ENCODE measurements around the gene QRFP.

The QRFP gene

GRCh38 chr9:130864541-130864940 is 32.1 kb downstream of the QRFP start:
- no peak for TF ChIP-seq CTCF (IDR thresholded peaks at IDR 0.05; ENCODE audit: low read depth, low read length)
- no peak overlapping the region for H3K4me3 ChIP-seq (ENCODE audit: low read depth, low read length)
- no peak for DNase-seq (ENCODE audit: low read depth, low spot score)
- in situ Hi-C loops (cut with HindIII; ENCODE audit: low sequenced_read_pairs), result loop anchor here (25.0 kb wide), 1 partner anchor 177 kb away; the partner anchor contains the start of gene EXOSC2

- in situ Hi-C loops (cut with HindIII; ENCODE audit: low sequenced_read_pairs), result loop anchor here (25.0 kb wide), 1 partner anchor 175 kb away; the partner anchor contains the start of gene EXOSC2
- TF ChIP-seq CTCF (IDR thresholded peaks at IDR 0.05; ENCODE audit: low read depth, low read length), result no peak
These were observed 33.9 kb downstream of the QRFP start for GRCh38 chr9:130862747-130863146.

GRCh38 chr9:130862217-130862616 is 34.4 kb downstream of the QRFP start:
- in situ Hi-C loops (cut with HindIII; ENCODE audit: low sequenced_read_pairs), result loop anchor here (25.0 kb wide), 1 partner anchor 175 kb away; the partner anchor contains the start of gene EXOSC2
- no peak overlapping the region for H3K4me3 ChIP-seq (ENCODE audit: low read depth, low read length)
- no peak for DNase-seq (ENCODE audit: low read depth, low spot score)
- TF ChIP-seq CTCF (IDR thresholded peaks at IDR 0.05; ENCODE audit: low read depth, low read length), result no peak

More at GRCh38 chr9:130862747-130863146, 33.9 kb downstream of the QRFP start:
- no peak for DNase-seq (ENCODE audit: low read depth, low spot score)
- no peak overlapping the region for H3K4me3 ChIP-seq (ENCODE audit: low read depth, low read length)

- no peak for DNase-seq (ENCODE audit: low read depth, low spot score)
- TF ChIP-seq CTCF (IDR thresholded peaks at IDR 0.05; ENCODE audit: low read depth, low read length), result no peak
- in situ Hi-C loops (cut with HindIII; ENCODE audit: low sequenced_read_pairs), result loop anchor here (25.0 kb wide), 1 partner anchor 174 kb away; the partner anchor contains the start of gene EXOSC2
- no peak overlapping the region for H3K4me3 ChIP-seq (ENCODE audit: low read depth, low read length)
These were observed 35.0 kb downstream of the QRFP start for GRCh38 chr9:130861372-130862180.

GRCh38 chr9:130860458-130861316 is 35.9 kb downstream of the QRFP start:
- peak; percentile 38 for TF ChIP-seq CTCF (IDR thresholded peaks at IDR 0.05; ENCODE audit: low read depth, low read length)
- no peak overlapping the region for H3K4me3 ChIP-seq (ENCODE audit: low read depth, low read length)
- DNase-seq (ENCODE audit: low read depth, low spot score), result peak; percentile 98
- in situ Hi-C loops (cut with HindIII; ENCODE audit: low sequenced_read_pairs), result loop anchor here (25.0 kb wide), 1 partner anchor 173 kb away; the partner anchor contains the start of gene EXOSC2
